ENCODE data around the gene DPF3.

Gene DPF3

GRCh38 chr14:72715215-72715849 lies 178.6 kb downstream of the DPF3 start:
- TF ChIP-seq CTCF (IDR thresholded peaks at IDR 0.05; ENCODE audit: insufficient read depth, low read depth, low read length, missing control alignments): no peak
- no peak for DNase-seq (ENCODE audit: low read depth)
- H3K4me3 ChIP-seq (ENCODE audit: low read length): no peak overlapping the region

- no peak for DNase-seq (ENCODE audit: low read depth)
- TF ChIP-seq CTCF (IDR thresholded peaks at IDR 0.05; ENCODE audit: insufficient read depth, low read depth, low read length, missing control alignments): no peak
- H3K4me3 ChIP-seq (ENCODE audit: low read length): no peak overlapping the region
Observed at GRCh38 chr14:72714871-72715214, 179.1 kb downstream of the DPF3 start.

GRCh38 chr14:72714094-72714493 lies 179.8 kb downstream of the DPF3 start:
- TF ChIP-seq CTCF (IDR thresholded peaks at IDR 0.05; ENCODE audit: insufficient read depth, low read depth, low read length, missing control alignments): no peak

GRCh38 chr14:72711936-72712335 lies 182.0 kb downstream of the DPF3 start:
- TF ChIP-seq CTCF (IDR thresholded peaks at IDR 0.05; ENCODE audit: insufficient read depth, low read depth, low read length, missing control alignments): no peak
- H3K4me3 ChIP-seq (ENCODE audit: low read length): no peak overlapping the region
- no peak for DNase-seq (ENCODE audit: low read depth)

More at GRCh38 chr14:72714094-72714493, 179.8 kb downstream of the DPF3 start:
- H3K4me3 ChIP-seq (ENCODE audit: low read length): no peak overlapping the region
- DNase-seq (ENCODE audit: low read depth): no peak

GRCh38 chr14:72709916-72710611 lies 183.8 kb downstream of the DPF3 start:
- no peak for TF ChIP-seq CTCF (IDR thresholded peaks at IDR 0.05; ENCODE audit: insufficient read depth, low read depth, low read length, missing control alignments)
- no peak overlapping the region for H3K4me3 ChIP-seq (ENCODE audit: low read length)

GRCh38 chr14:72708708-72709475 lies 185.0 kb downstream of the DPF3 start:
- peak; percentile 44 for DNase-seq (ENCODE audit: low read depth)
- H3K4me3 ChIP-seq (ENCODE audit: low read length): no peak overlapping the region
- no peak for TF ChIP-seq CTCF (IDR thresholded peaks at IDR 0.05; ENCODE audit: insufficient read depth, low read depth, low read length, missing control alignments)

More at GRCh38 chr14:72709916-72710611, 183.8 kb downstream of the DPF3 start:
- DNase-seq (ENCODE audit: low read depth): no peak
